HepG2 (cell line): Measurements from ENCODE around the gene B4GALT2. TPM values are rescaled to one million over a fixed set of nuclear protein-coding genes. Genes with fewer than 3 reads are reported as not detected.

ENCODE experiments used
- DR1 ChIP-seq: sonication (generic); formaldehyde crosslinking; IDR thresholded peaks from 2 replicates; pipeline ENCODE4 v1.8.0; 2021; ENCODE audit warnings: mild to moderate bottlenecking, missing genetic modification reagents, inconsistent platforms
- ELF3 ChIP-seq: IDR thresholded peaks from 2 replicates; pipeline ENCODE4 v1.6.1; 2016; ENCODE audit warnings: missing genetic modification reagents, missing compliant biosample characterization
- GATAD1 ChIP-seq: IDR thresholded peaks from 2 replicates; pipeline ENCODE4 v1.6.1; 2016; ENCODE audit warnings: missing genetic modification reagents, missing compliant biosample characterization
- GPN1 ChIP-seq: sonication (generic); formaldehyde crosslinking; IDR thresholded peaks from 2 replicates; pipeline ENCODE4 v1.5.1; 2020; ENCODE audit warnings: missing genetic modification reagents, borderline replicate concordance
- KLF13 ChIP-seq: sonication (generic); formaldehyde crosslinking; IDR thresholded peaks from 2 replicates; pipeline ENCODE4 v1.4.0; 2020; ENCODE audit warnings: mild to moderate bottlenecking, missing genetic modification reagents
- MAZ ChIP-seq, 2 experiments: sonication (generic) in 1 of 2; formaldehyde crosslinking in 1 of 2; IDR thresholded peaks; 2 replicates each; pipeline versions ENCODE4 v1.5.0 to v1.6.1; 2012 to 2020; ENCODE audit warnings: low read depth in 2 of 2, mild to moderate bottlenecking in 2 of 2, borderline replicate concordance in 1 of 2, improper control_type of control experiment in 1 of 2, low read length in 1 of 2, missing genetic modification reagents in 1 of 2, moderate library complexity in 1 of 2
- PCBP1 ChIP-seq: fragments of 200-400 bp; formaldehyde crosslinking; IDR thresholded peaks from 2 replicates; pipeline ENCODE4 v1.6.1; 2017; ENCODE audit warnings: mild to moderate bottlenecking, low read depth, low read length, borderline replicate concordance
- POLR2AphosphoS2 ChIP-seq: IDR thresholded peaks from 2 replicates; pipeline ENCODE4 v1.6.1; 2011; ENCODE audit warnings: low read depth, low read length, improper control_type of control experiment
- RELA ChIP-seq: sonication (generic); formaldehyde crosslinking; IDR thresholded peaks from 2 replicates; pipeline ENCODE4 v1.4.0; 2020; ENCODE audit warnings: missing genetic modification reagents
- SMC3 ChIP-seq: IDR thresholded peaks from 2 replicates; pipeline ENCODE4 v1.6.1; 2011; ENCODE audit warnings: low read length, improper control_type of control experiment
- YEATS2 ChIP-seq: sonication (generic); formaldehyde crosslinking; IDR thresholded peaks from 2 replicates; pipeline ENCODE4 v1.4.0; 2020; ENCODE audit warnings: missing genetic modification reagents, borderline replicate concordance
- ZBTB3 ChIP-seq: sonication (generic); formaldehyde crosslinking; IDR thresholded peaks from 2 replicates; pipeline ENCODE4 v1.4.0; 2020; ENCODE audit warnings: low read depth, mild to moderate bottlenecking, moderate library complexity, missing genetic modification reagents, borderline replicate concordance
- ZNF138 ChIP-seq: sonication (generic); formaldehyde crosslinking; IDR thresholded peaks from 2 replicates; pipeline ENCODE4 v1.5.0; 2020; ENCODE audit warnings: mild to moderate bottlenecking, low read depth, missing genetic modification reagents
- ZNF564 ChIP-seq: sonication (generic); formaldehyde crosslinking; IDR thresholded peaks from 2 replicates; pipeline ENCODE4 v1.8.1; 2023; ENCODE audit warnings: mild to moderate bottlenecking, missing genetic modification reagents
- ZNF616 ChIP-seq: sonication (generic); formaldehyde crosslinking; IDR thresholded peaks from 2 replicates; pipeline ENCODE4 v1.5.0; 2020; ENCODE audit warnings: low read depth, mild to moderate bottlenecking, missing genetic modification reagents
- ZNF7 ChIP-seq: IDR thresholded peaks from 2 replicates; pipeline ENCODE4 v1.6.1; 2016; ENCODE audit warnings: missing biosample characterization, missing genetic modification reagents
- ZNF749 ChIP-seq: sonication (generic); formaldehyde crosslinking; IDR thresholded peaks from 2 replicates; pipeline ENCODE4 v1.8.0; 2022; ENCODE audit warnings: mild to moderate bottlenecking, missing genetic modification reagents, moderate library complexity, borderline replicate concordance
- polyA plus RNA-seq, 8 experiments: library from polyadenylated mRNA; depleted of rRNA in 3 of 8; stranded (reverse) in 7 of 8; unstranded in 1 of 8; fragments of >200 nt; fragmentation: Illumina TruSeq in 4 of 8; extraction: Trizol in 4 of 8; gene quantifications; 2 replicates each; pipeline versions ENCODE4 v1.2.1 to v1.2.3, GENCODE V29; 2011 to 2016; ENCODE audit warnings: low read depth in 4 of 8, missing spikeins in 1 of 8, mixed read lengths in 1 of 8; ENCODE audit not compliant: insufficient read depth in 1 of 8
- total RNA-seq, 5 experiments: library from RNA; depleted of rRNA; stranded (reverse); fragments of >200 nt; fragmentation: Illumina TruSeq; extraction: Trizol; gene quantifications; 2 replicates each; pipeline ENCODE4 v1.2.3, GENCODE V29; 2016; ENCODE audit warnings: low read depth in 1 of 5
- TF ChIP-seq, protein P1 (sequence below), 2 experiments: sonication (generic) in 1 of 2; formaldehyde crosslinking in 1 of 2; IDR thresholded peaks; 2 replicates each; pipeline versions ENCODE4 v1.5.1 to v1.6.1; 2011 to 2020; ENCODE audit warnings: borderline replicate concordance in 1 of 2, low read depth in 1 of 2, low read length in 1 of 2, mild to moderate bottlenecking in 1 of 2, missing genetic modification reagents in 1 of 2, moderate library complexity in 1 of 2
- TF ChIP-seq, protein P2 (sequence below): sonication (generic); formaldehyde crosslinking; IDR thresholded peaks from 2 replicates; pipeline ENCODE4 v1.4.0; 2020; ENCODE audit warnings: missing genetic modification reagents, mild to moderate bottlenecking, borderline replicate concordance
- TF ChIP-seq, protein P3 (sequence below): sonication (generic); formaldehyde crosslinking; IDR thresholded peaks from 2 replicates; pipeline ENCODE4 v1.5.1; 2020; ENCODE audit warnings: mild to moderate bottlenecking, missing genetic modification reagents, borderline replicate concordance

Gene B4GALT2
- total and polyA plus RNA-seq, 2 of the 13 experiments (the other 11 are each of a cell fraction or from before 2014, with no cell fraction given): 41.9 to 78.0 TPM

- TF ChIP-seq, protein P1, sequence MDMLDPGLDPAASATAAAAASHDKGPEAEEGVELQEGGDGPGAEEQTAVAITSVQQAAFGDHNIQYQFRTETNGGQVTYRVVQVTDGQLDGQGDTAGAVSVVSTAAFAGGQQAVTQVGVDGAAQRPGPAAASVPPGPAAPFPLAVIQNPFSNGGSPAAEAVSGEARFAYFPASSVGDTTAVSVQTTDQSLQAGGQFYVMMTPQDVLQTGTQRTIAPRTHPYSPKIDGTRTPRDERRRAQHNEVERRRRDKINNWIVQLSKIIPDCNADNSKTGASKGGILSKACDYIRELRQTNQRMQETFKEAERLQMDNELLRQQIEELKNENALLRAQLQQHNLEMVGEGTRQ (IDR thresholded peaks at IDR 0.05; ENCODE audit: low read depth, low read length): peak; percentile 99
- TF ChIP-seq, protein P1 (CRISPR knock-in tag; IDR thresholded peaks at IDR 0.05; ENCODE audit: borderline replicate concordance): peak; percentile 100
- no peak for TF ChIP-seq PCBP1
- TF ChIP-seq ZNF749 (CRISPR knock-in tag): peak; percentile 74; the same call in 1 of the 2 replicates
- TF ChIP-seq POLR2AphosphoS2: 0 out of 2 replicates have a peak, but pooled peaks have one; percentile 52
- TF ChIP-seq, protein P2, sequence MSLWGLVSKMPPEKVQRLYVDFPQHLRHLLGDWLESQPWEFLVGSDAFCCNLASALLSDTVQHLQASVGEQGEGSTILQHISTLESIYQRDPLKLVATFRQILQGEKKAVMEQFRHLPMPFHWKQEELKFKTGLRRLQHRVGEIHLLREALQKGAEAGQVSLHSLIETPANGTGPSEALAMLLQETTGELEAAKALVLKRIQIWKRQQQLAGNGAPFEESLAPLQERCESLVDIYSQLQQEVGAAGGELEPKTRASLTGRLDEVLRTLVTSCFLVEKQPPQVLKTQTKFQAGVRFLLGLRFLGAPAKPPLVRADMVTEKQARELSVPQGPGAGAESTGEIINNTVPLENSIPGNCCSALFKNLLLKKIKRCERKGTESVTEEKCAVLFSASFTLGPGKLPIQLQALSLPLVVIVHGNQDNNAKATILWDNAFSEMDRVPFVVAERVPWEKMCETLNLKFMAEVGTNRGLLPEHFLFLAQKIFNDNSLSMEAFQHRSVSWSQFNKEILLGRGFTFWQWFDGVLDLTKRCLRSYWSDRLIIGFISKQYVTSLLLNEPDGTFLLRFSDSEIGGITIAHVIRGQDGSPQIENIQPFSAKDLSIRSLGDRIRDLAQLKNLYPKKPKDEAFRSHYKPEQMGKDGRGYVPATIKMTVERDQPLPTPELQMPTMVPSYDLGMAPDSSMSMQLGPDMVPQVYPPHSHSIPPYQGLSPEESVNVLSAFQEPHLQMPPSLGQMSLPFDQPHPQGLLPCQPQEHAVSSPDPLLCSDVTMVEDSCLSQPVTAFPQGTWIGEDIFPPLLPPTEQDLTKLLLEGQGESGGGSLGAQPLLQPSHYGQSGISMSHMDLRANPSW (CRISPR knock-in tag): peak; percentile 21; the same call in 1 of the 2 replicates
- TF ChIP-seq ZBTB3 (CRISPR knock-in tag): no peak
- TF ChIP-seq ELF3 (CRISPR knock-in tag): peak; percentile 39; the same call in 1 of the 2 replicates
- peak; percentile 53; the same call in 1 of the 2 replicates for TF ChIP-seq ZNF138 (CRISPR knock-in tag)
- no peak for TF ChIP-seq KLF13 (CRISPR knock-in tag)
- TF ChIP-seq YEATS2 (CRISPR knock-in tag): peak; percentile 86; the same call in 1 of the 2 replicates
- TF ChIP-seq ZNF564: peak; percentile 81
- peak; percentile 67; the same call in 1 of the 2 replicates for TF ChIP-seq RELA
- no peak for TF ChIP-seq SMC3
- peak; percentile 94 for TF ChIP-seq GATAD1
- TF ChIP-seq ZNF7 (CRISPR knock-in tag): no peak
- TF ChIP-seq, protein P3, sequence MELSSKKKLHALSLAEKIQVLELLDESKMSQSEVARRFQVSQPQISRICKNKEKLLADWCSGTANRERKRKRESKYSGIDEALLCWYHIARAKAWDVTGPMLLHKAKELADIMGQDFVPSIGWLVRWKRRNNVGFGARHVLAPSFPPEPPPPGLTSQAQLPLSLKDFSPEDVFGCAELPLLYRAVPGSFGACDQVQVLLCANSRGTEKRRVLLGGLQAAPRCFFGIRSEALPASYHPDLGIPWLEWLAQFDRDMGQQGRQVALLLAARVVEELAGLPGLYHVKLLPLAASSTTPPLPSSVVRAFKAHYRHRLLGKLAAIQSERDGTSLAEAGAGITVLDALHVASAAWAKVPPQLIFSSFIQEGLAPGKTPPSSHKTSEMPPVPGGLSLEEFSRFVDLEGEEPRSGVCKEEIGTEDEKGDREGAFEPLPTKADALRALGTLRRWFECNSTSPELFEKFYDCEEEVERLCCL (CRISPR knock-in tag): peak; percentile 57; the same call in 1 of the 2 replicates
- TF ChIP-seq GPN1 (CRISPR knock-in tag): no peak
- peak; percentile 54; the same call in 1 of the 2 replicates for TF ChIP-seq MAZ (IDR thresholded peaks at IDR 0.05; ENCODE audit: borderline replicate concordance, low read depth, low read length)
- peak; percentile 73; the same call in 1 of the 2 replicates for TF ChIP-seq MAZ (CRISPR knock-in tag; IDR thresholded peaks at IDR 0.05; ENCODE audit: low read depth)
- no peak; the same call in 1 of the 2 replicates for TF ChIP-seq DR1 (CRISPR knock-in tag)
- 0 out of 2 replicates have a peak, but pooled peaks have one; percentile 66 for TF ChIP-seq ZNF616
Observed at GRCh38 chr1:43974443-43975248, 4.4 kb upstream of the B4GALT2 start, which contains the start of gene ATP6V0B (continued).
